ENCODE data around the gene BARX1.

DNA sequence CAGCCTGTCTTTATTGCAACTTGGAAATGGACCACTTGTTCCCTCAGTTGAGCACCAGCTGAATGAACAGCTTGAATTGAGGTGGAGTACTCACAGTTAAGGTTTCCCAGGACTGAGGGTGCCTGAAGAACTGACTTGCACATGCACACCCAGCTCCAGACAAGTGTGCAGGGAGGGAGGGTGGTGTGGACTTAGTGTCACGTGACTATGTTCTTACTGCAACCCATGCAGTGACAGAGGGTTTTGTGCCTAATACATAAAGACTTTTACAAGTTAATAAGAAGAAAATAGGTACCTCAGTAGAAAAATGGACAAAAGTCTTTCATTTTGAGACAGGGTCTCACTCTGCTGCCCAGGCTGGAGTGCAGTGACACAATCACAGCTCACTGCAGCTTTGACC, 18.0 kb downstream of the BARX1 start:
- no peak for TF ChIP-seq EZH2 (IDR thresholded peaks at IDR 0.05; ENCODE audit: borderline replicate concordance, low read length)
- TF ChIP-seq, protein P1, sequence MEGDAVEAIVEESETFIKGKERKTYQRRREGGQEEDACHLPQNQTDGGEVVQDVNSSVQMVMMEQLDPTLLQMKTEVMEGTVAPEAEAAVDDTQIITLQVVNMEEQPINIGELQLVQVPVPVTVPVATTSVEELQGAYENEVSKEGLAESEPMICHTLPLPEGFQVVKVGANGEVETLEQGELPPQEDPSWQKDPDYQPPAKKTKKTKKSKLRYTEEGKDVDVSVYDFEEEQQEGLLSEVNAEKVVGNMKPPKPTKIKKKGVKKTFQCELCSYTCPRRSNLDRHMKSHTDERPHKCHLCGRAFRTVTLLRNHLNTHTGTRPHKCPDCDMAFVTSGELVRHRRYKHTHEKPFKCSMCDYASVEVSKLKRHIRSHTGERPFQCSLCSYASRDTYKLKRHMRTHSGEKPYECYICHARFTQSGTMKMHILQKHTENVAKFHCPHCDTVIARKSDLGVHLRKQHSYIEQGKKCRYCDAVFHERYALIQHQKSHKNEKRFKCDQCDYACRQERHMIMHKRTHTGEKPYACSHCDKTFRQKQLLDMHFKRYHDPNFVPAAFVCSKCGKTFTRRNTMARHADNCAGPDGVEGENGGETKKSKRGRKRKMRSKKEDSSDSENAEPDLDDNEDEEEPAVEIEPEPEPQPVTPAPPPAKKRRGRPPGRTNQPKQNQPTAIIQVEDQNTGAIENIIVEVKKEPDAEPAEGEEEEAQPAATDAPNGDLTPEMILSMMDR (IDR thresholded peaks at IDR 0.05; ENCODE audit: low read length) = no peak
